CD4-positive, alpha-beta T cell treated with Interleukin-4 for 4 hours (primary cell): ENCODE data around the gene NAGA.
A peak's percentile ranks its signal among the peaks of the same experiment; 100 is the strongest.
"Not testable (repeated sequence)": the region's sequence is repeated elsewhere in the genome, so short reads cannot be mapped to it uniquely, and the experiment has no call there.

Experiments used
- DNase-seq: peaks from one replicate; pipeline ENCODE4 v3.0.0-alpha.2; 2020

NAGA gene

DNA sequence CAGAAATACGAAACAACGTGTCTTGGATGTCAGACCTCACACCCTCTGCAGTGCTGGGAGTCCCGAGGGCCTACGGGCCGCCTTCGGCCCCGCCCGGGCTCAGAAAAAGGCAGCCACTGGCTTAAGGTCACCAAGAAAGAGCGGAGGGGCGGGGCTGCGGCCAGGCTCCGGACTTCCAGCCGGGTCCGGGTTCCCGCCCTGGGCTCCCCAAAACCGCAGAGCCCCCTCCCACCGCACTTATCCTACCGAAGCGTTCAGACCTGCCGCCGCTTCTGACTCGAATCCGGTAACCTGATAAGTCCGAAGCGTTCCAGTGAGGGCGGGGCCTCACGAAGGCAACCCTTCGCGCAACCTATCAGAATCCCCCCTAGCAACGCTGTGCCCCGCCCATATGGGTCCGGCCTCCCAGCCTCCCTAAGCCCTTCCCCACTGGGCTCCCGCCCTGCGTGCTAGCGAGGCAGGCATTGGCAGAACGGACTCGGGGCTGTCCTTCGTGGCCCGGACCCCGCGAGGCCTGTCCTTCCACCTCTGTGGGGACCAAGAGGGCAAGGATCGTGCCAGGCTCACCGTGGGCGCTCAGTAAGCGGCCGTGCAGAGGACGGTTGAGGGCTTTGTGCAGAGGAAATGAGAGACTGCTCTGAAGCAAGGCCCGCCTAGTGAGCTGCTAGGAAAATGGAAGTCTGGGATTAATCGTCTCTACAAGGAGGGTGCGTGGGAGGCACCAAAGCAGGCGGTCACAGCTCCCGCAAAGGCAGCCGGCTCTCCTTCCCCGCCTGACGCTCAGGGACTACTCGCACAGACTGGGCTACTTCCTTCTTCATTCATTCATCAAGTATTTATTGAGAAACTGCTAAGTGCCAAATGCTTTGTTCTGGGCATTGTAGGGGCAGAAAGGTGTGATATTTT, at the start of gene NAGA:
Gene NAGA (minus strand): TSS at position 296 of the 906 bp plus-strand sequence. CDS start 515 bp downstream, outside the sequence.
- peak; percentile 90 for DNase-seq

DNA sequence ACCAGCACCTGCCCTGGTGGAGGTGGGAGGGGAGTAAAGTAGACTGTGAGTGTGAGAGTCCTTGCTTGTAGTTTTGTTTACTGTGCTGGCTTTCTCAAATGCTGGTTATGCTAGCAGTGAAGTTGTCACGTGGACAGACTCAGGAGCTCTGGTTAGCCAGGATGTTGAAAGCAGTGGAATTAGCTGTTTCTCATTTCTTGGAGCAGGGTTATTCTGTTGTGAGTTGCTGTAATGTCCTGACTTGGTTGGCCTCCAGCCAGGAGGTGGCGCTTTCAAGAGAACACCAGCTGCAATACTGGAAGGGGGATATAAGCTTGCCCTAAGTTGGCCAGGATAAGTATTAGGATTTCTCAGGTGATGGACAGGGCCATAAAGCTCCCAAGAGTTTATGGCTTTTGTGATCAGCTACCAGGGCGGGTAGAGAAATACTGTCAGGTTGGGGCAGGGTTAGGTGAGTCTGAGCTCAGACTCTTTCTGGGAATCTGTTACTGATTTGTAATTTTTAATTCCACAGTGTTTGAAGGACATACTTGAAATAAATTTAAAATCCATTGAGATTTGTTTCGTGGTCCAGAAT, 46.3 kb upstream of the NAGA start:
- no peak for DNase-seq

DNA sequence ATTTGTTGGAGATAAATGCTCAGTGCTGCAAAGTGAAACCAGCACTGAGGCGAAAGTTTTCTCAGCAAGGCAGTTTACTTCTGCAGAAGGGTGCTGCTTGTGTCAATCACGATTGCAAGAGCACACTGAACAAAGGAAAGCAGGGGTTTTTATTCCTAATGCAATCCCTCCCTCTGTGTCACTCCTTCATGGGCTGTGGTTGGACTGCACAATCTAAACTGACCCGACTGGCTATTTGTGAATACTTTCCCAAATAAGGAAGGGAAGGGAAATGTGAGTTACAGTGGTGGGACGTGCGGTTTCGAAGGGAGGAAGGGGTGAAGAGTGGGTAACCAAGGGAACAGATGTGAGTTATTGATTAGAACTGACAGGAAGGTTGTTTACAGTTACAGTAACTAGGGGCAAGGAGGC, 44.8 kb upstream of the NAGA start:
- not testable (repeated sequence) for DNase-seq

DNA sequence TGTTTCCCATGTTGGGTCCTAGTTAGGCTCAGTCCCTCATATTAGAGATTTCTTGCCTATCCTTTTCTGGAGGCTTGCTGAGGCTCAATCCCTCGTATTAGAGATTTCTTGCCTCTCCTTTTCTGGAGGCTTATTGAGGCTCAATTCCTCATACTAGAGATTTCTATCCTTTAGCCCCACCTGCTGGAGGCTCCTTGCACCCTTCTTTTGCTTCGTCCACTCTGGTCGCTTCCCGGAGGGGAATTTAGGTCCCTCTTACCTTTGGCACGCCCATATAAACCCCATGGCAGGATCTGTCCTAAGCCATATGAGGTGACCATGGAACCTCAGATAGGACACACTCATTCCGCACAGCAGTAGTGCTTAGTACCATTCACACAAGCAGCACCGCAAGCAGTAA, 44.1 kb upstream of the NAGA start:
- no peak for DNase-seq

DNA sequence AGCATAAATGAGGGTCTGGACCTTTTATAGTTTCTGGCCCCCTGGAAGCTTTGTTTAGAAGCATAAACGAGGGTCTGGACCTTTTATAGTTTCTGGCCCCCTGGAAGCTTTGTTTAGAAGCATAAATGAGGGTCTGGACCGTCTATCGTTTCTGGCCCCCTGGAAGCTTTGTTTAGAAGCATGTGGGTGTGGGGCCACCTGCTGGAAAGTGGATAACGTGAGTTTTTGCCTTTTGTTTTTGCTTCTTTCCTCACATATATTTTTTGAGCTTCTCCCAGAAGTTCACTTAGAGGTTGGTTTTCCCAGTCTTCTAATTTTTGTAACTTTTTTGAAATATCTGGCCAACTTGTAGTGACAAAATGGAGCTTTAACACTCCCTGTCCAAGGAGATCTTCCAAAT, 42.2 kb upstream of the NAGA start:
- not testable (repeated sequence) for DNase-seq

DNA sequence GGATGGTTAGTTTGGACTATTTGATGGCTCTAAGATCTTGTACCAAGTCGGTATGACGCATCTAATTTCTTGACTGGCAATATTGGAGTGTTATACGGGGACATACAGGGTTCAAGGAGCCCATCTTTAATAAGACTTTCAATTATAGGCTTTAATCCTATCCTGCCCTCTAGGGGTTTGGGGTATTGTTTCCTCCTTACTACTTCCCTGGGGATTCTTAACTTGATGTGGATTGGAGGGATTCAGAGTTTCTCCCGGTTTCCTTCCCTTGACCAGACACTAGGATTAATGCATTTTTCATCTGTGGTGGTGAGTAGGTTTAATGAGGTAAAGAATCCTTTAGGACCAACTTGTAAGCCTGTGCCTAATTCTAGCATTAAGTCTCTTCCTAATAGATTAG, 41.2 kb upstream of the NAGA start:
- DNase-seq = no peak

DNA sequence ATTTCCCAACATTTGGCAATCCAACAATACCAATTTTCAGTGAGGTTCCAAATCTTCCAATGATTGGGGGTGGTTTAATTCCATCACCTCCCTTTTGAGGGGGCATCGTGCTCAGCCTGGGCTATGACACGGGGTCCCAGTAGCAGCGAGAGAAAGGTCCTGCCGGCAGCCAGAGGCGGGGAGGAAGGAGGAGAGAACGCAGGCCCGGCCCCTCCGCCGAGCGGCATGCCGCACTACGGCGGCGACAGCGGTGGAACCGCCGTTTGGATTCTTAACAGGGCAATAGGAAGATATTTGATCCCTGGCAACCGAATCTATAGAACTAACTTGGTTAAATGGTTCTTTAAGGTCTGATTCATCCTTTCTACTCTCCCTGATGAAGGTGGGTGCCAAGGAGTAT, 38.2 kb upstream of the NAGA start:
- DNase-seq = no peak

DNA sequence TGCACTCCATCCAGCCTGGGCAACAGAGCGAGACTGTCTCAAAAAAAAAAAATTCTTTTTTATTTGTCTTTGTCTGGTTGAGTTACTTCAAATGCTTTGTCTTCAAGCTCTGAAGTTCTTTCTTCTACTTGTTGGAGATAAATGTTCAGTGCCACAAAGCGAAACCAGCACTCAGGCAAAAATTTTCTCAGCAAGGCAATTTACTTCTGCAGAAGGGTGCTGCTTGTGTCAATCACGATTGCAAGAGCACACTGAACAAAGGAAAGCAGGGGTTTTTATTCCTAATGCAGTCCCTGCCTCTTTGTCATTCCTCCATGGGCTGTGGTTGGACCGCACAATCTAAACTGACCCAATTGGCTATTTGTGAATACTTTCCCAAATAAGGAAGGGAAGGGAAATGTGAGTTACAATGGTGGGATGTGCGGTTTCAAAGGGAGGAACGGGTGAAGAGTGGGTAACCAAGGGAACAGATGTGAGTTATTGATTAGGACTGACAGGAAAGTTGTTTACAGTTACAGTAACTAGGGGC, 33.8 kb upstream of the NAGA start:
- DNase-seq = not testable (repeated sequence)

DNA sequence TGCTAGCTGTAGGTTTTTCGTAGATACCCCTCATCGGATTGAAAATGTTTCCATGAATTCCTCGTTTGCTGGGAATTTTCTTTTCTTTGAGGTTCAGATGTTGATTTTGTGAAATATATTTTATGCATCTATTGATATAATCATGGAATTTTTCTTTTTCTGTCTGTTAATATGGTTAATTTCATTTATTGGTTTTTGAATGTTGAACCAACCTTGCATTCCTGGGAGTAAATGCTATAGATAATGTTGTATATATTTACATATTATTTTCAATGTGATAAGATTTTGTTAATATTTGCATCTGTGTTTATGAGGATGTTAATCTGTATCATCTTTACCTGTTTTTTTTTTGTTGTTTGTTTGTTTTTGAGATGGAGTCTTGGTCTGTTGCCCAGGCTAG, 30.6 kb upstream of the NAGA start:
- DNase-seq = no peak

DNA sequence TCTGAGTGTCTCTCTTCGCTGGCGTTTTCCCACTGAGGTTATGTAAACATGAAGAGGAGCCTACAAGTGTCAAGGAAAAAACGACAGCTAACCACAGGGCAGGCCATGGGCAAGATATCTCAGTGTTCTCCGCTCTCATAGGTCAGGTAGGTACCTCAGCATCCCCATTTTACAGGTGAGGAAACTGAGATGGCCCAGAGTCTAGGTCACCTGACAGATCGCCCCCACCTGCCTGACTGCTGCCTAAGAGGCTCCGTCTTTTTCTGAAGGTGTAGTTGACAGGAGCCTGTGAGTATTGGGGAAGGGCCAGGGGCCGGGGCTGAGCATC, 20.8 kb upstream of the NAGA start:
- no peak for DNase-seq

DNA sequence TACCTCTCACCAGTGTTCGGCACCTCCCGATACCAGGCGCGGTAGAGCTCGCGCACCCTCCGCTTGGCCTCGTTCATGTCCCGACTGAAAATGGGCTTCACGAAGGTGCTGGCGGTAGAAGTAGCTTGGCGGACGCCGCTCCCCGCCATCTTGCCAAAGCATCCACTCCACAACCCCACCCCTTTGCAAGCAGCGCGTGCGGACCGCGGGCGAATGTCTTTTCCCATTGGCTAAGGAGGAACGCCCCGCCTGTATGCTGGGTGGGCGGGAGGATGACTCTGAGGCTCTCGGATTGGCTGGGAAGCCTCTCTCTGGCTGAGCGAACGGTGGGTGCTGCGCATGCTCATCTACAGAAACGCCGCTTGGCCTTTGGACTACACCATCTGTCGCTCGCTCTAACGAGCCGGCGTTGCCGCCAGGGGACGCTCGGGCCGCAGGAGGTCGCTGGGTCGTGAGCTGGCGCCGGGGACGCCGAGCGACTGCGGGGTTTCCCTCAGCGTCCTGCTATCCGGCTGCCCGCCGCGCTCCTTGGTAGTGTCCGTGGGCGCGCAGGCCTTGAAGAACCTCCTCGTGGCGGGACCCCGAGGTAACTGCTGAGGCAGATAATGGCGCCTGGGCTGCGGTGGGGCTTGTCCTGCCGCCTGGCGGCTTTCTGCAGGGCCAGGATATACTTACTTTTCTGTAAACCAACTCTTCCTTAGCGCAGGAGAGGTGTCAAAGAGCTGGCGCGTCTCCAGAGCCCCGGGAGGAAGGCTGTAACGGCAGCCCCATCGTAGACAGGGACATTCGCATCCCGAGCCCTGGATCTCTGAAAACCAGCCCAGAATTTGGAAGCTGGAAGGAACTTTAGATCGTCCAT, 20.2 kb upstream of the NAGA start, which contains the start of gene NDUFA6:
Gene NDUFA6 (minus strand): TSS at position 177 of the 859 bp plus-strand sequence. CDS start 28 bp downstream, at position 149.
- DNase-seq = peak; percentile 99

DNA sequence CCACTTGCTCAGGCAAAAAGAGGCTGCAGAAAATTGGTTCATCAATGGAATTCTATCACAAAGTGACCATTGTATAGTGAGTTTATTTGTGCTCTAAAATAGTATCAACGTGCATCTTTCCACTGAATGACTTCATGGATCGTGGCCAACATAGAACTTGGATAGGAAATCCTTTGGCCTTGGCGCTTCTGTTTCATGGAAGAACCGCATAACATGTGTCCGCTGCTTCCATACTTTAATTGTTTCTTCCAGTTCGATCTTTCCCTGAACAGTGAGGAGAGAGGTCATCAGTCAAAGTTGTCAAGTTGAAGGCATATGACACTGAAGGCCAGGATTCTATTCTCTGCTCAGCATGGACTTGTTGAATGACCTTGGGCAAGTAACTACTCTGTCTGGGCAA, 15.4 kb upstream of the NAGA start:
- no peak for DNase-seq

DNA sequence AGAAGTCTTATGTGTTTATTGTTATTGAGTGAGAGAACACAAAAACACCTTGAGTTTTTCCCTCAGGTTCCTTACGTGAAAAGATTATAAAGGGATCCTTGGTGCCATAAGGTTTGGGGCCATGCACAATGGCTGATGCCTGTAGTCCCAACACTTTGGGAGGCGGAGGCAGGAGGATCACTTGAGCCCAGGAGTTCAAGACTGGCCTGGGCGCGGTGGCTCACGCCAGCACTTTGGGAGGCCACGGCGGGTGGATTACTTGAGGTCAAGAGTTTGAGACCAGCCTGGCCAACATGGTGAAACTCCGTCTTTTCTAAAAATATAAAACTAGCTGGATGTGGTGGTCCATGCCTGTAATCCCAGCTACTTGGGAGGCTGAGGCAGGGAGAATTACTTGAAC, 14.3 kb upstream of the NAGA start:
- no peak for DNase-seq

DNA sequence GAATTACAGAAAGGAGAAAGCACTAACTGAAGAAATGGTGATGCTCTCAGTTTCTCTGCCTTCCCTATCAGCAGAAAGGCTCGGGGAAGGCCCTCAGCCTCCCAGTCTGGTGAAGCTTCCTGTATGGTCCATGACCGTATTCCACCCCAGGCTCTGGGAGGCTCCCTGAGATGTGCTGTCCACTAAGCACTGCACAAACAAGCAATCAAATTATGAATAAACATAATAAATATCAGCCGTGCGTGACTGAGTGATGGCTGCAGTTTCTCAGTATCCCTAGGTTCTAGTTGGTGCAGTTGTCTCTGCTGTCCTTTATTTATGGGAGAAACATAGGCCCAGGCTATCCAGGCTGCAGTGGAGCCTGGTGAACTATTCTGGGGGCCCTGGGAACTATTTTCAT, 12.5 kb upstream of the NAGA start:
- DNase-seq = no peak

DNA sequence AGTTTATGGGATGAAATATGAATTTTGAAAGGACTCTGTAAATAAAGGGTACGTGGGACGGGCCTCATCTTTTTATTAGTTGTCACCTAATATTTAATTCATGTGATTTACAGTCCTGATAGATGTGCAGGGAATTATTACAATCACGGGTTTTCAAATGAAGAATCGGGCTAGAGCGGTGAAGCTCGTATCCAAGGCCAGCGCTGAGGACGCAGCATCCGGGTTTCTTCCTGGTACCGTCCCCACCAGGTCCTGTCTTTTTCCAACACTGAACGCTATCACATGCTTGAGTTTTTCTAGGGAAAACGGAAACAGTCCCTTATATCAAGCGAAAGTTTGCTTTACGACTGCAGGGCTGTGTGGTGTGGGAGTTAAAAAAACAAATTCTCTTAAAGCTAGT, 9.7 kb upstream of the NAGA start:
- no peak for DNase-seq

DNA sequence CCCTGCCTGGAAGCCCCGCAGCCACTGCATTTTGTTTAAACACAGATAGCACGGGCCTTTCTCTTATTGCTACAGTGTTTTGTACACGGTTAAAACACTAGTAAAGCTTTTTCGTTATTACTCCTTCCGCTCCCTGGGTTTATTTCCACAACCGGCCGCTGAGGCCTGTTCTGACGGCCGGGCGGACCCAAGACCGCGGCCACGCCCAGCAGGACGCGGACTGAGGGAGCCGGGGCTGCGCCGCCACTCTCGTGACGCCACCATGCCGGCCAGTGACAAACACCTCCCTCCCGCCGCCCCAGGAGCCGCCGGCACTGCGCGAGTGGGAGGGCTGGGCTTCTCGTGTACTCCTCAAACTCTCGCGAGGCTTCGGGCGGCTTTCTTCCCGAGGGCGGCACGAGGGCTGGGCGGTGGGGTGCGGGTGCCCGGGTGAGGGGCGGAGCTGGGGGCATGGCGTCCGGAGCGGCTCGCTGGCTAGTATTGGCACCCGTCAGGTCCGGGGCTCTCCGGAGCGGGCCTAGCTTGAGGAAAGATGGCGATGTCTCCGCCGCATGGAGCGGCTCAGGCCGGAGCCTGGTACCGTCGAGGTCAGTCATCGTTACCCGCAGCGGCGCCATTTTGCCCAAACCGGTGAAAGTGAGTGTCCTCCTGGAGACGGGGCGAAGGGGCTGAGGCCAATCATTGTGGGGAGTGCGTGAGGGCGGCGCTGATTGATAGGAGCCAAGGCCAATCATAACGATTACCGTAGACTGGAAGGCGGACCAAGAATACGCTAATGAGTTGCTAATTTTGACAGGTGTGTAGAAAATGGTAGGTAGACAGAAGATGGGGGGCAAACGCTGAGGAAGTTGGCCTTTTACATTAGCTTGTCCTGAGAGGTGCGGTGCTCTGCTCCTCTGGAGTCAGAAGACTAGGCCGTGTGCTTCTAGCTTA, 9.0 kb upstream of the NAGA start, which contains the start of gene SMDT1:
Gene SMDT1 (plus strand): TSS at position 382 of the 933 bp plus-strand sequence. CDS start 69 bp downstream, at position 451.
- DNase-seq = peak; percentile 98

DNA sequence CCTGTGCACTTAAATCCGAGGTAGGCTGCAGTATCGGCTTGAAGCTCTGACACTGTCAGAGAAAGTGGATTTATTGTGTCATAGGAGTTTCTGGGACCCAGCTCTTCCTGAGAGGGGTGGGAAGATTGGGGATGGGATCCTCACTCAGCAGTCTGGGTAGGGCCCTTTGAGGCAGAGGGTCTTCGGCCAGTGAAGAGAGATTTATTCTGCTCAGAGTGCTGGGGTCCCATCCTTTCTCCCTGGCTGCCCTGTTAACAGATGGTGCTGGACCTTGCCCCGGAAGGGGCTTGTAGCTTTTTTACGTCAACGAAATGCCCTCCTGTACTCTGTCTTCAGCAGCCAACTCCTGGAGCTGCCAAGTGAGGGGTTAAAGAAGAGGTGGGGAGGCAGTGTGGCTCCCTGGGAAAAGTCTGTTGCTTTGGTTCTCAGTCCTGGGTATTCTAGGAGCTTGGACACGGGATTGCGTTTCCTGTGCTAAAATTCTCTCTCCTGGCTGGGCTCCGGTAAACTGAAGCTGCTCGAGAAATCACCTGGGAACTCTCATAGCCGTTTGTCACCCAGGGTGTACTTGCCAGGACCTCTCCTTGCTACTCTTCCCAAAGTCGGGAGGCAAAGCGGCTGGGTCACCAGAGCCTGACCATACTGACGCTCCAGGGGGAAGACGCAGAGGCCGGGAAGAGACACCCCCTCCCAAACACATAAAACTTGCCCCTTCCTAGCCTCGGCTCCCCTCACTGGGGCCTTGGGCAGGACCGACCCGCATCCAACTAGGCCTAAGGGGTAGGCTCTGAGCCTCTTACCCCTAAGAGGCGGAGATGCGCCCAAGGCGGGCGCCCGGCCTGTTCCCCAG, 8.1 kb upstream of the NAGA start:
- no peak for DNase-seq

DNA sequence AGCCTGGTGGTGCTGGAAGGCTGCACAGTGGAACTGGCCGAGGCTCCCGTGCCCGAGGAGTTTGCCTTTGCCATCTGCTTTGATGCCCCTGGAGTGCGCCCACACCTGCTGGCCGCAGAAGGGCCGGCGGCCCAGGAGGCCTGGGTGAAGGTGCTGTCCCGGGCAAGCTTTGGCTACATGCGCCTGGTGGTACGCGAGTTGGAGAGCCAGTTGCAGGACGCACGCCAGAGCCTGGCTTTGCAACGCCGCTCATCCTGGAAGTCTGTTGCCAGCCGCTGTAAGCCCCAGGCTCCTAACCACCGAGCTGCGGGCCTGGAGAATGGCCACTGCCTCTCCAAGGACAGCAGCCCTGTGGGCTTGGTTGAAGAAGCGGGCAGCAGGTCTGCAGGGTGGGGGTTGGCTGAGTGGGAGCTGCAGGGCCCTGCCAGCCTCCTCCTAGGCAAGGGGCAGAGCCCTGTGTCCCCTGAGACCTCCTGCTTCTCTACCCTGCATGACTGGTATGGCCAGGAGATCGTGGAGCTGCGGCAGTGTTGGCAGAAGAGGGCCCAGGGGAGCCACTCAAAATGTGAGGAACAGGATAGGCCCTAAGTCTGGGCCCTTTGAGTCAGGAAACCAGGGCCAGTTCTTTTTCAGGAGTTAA, 7.0 kb upstream of the NAGA start:
- no peak for DNase-seq

DNA sequence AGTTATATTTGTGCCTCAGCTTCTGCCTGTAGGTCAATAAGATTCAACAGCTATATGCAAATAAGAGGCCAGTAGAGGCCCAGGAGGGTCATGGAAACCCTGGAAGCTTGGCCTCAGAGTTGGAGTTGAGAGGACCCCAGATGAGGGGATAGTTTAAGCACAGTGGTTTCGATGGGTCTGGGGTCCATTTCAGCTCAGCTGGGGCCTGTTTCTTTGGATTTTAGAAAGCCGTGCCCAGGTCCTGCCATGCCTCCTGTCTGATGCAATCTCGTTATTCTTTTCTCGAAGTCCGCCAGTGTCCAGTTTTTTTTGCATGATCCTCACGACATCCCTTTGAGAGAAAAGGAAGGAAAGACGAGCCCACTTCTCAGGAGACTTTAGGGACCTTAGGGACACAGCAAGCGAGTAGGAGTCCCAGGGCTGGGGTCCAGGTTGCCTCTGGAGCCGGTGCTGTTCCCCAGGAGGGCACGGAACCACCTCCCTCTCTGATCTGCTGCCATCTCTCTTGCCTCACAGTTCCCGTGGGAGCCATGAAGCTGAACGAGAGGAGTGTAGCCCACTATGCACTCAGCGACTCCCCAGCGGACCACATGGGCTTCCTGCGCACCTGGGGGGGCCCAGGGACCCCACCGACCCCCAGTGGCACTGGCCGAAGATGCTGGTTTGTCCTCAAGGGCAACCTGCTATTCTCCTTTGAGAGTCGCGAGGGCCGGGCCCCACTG, 6.3 kb upstream of the NAGA start:
- DNase-seq = no peak
